GM13977 (cell line): ENCODE measurements around the gene GSG1L.

Source experiments
- DNase-seq: peaks from one replicate; pipeline ENCODE4 v3.0.0; 2012; ENCODE audit warnings: low spot score
- in situ Hi-C: fragments of 300-500 bp; cut with MboI; formaldehyde crosslinking; loops from one replicate; pipeline ENCODE4 v1.12.0; 2022; ENCODE audit warnings: low sequenced_read_pairs, low pct_unique_long_range_greater_than_20kb, mixed read lengths, inconsistent platforms; ENCODE audit not compliant: unreplicated experiment
- TF ChIP-seq, protein P1 (sequence below): IDR thresholded peaks from 2 replicates; pipeline ENCODE4 v1.5.1; 2012; ENCODE audit warnings: mild to moderate bottlenecking, control low read depth; ENCODE audit not compliant: insufficient read depth; ENCODE audit errors: extremely low read depth, missing control alignments

The GSG1L gene

DNA sequence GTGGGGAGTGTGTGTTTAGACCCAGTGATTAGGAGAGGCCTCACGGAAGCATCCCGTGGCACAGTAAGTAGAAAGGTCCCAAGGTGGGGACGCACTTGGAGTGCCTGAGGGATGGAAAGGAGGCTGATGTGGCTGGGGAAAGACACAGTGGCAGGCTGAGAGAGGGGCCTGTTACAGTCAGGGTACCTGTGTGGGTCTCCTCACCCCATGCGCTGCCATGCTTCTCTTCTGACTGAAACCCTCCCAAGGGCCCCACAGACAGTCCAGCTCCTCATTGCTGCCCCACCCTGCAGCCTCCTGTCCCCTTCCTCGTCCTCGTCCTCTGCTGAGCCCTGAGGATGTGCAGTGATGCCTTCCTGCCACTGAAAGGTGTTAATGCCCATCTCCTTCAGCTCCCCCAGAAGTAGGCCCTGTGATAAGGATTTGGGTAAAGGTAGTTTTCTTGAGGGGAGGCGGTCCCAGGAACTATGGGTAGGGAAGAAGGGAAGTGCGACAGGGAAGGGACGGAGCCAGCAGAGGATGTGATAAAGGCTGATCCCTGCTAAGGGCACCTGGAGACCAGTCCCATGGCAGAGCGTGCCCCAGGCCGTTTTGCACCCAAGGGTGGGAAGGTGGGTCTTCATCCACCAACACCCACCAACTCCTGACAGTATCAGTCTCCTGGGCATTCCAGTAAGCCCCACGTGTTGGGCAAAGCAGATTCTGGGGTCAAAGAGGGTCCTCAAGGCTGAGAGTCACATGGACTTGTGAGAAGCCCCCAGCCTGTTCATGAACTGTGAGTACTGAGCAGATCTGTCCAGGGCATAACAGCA, 237.2 kb downstream of the GSG1L start:
- TF ChIP-seq, protein P1, sequence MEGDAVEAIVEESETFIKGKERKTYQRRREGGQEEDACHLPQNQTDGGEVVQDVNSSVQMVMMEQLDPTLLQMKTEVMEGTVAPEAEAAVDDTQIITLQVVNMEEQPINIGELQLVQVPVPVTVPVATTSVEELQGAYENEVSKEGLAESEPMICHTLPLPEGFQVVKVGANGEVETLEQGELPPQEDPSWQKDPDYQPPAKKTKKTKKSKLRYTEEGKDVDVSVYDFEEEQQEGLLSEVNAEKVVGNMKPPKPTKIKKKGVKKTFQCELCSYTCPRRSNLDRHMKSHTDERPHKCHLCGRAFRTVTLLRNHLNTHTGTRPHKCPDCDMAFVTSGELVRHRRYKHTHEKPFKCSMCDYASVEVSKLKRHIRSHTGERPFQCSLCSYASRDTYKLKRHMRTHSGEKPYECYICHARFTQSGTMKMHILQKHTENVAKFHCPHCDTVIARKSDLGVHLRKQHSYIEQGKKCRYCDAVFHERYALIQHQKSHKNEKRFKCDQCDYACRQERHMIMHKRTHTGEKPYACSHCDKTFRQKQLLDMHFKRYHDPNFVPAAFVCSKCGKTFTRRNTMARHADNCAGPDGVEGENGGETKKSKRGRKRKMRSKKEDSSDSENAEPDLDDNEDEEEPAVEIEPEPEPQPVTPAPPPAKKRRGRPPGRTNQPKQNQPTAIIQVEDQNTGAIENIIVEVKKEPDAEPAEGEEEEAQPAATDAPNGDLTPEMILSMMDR: no peak
- no peak for DNase-seq
- in situ Hi-C loops: no loop called here

- in situ Hi-C loops: no loop called here
- TF ChIP-seq, protein P1: no peak
- DNase-seq: no peak
Observed at GRCh38 chr16:27824786-27825185, 238.7 kb downstream of the GSG1L start.

GRCh38 chr16:27824006-27824405, 239.5 kb downstream of the GSG1L start:
- no peak for DNase-seq
- in situ Hi-C loops: no loop called here
- TF ChIP-seq, protein P1: no peak

DNA sequence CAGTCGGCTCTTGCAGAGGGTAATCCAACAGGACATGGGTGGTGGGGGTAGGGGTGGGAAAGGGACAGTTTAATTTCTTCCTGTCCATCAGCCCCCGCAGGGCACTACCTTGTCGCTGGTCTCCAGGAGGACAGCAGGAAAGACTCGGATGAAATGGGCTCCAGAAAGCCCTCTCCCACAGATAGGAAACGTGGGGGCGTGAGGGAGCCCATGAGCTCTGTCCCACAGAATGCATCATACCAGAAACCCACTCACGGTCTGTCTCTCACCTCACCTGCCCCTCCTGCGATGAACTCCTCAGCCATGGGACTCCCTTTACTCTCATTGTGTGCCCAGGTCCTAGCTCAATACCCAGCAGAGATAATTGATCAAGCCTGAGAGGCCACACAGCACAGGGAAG, 240.1 kb downstream of the GSG1L start:
- no peak for DNase-seq
- in situ Hi-C loops: no loop called here
- TF ChIP-seq, protein P1: no peak

DNA sequence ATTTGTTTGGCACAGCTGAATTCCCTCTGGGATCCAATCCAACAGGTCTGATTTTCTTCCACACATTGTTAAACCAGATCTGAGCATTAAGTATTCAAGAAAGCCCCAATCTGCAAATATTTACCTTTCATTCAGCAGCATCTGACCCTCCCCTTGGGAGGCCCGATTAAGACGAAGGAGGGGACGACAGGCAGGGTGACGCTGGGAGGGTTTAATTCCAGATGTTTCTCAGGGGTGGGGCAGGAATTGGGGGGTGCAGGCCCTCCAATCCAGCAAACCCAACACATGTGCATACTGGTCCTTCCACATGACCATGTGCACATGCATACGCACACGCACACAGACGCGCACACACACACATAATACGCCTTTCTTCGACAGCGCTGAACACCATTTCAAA, 240.5 kb downstream of the GSG1L start:
- no peak for DNase-seq
- TF ChIP-seq, protein P1: no peak
- in situ Hi-C loops: no loop called here

GRCh38 chr16:27822529-27822928, 241.0 kb downstream of the GSG1L start:
- TF ChIP-seq, protein P1: no peak
- in situ Hi-C loops: no loop called here
- no peak for DNase-seq
